H1 (cell line): ENCODE data around the gene DEDD. TPM values are rescaled to one million over a fixed set of nuclear protein-coding genes. Genes with fewer than 3 reads are reported as not detected.

Source experiments
- CTCF ChIA-PET: fragments of 300-600 bp; sonication (Branson Sonifier 250); formaldehyde crosslinking; loops from one replicate; lab custom pipeline; 2021; ENCODE audit not compliant: partially characterized antibody; lab: Charles Lee
- POLR2A ChIA-PET: fragments of 300-600 bp; sonication (Branson Sonifier 250); formaldehyde crosslinking; loops from one replicate; lab custom pipeline; 2021; ENCODE audit warnings: inconsistent platforms; ENCODE audit not compliant: partially characterized antibody; lab: Charles Lee
- DNase-seq, 2 experiments: peaks; one replicate each; pipeline versions ENCODE4 v3.0.0 to v3.0.0-alpha.2; 2010 to 2022; ENCODE audit warnings: low spot score in 2 of 2, low read depth in 1 of 2, mixed read lengths in 1 of 2
- FAIRE-seq: peaks from 2 replicates; lab custom pipeline; 2011; peaks lifted over from hg19 to GRCh38; lab: Jason Lieb, UNC
- H2AFZ ChIP-seq: 2 replicates; pipeline ENCODE4 v1.8.1; 2012; ENCODE audit warnings: low read length, inconsistent platforms
- H2AK5ac ChIP-seq: 2 replicates; pipeline ENCODE4 v1.6.1; 2013; ENCODE audit warnings: low read depth, low read length
- H2BK120ac ChIP-seq: replicated peaks from 2 replicates; pipeline ENCODE3; 2013; ENCODE audit warnings: low read depth, low read length, inconsistent platforms
- H2BK12ac ChIP-seq: 2 replicates; pipeline ENCODE4 v1.6.1; 2013; ENCODE audit warnings: low read depth, low read length
- H2BK15ac ChIP-seq: 2 replicates; pipeline ENCODE4 v1.6.1; 2013; ENCODE audit warnings: low read length
- H2BK20ac ChIP-seq: 2 replicates; pipeline ENCODE4 v1.6.1; 2013; ENCODE audit warnings: low read length
- H2BK5ac ChIP-seq: 2 replicates; pipeline ENCODE4 v1.6.1; 2013; ENCODE audit warnings: low read depth, low read length
- H3K14ac ChIP-seq: 2 replicates; pipeline ENCODE4 v1.6.1; 2013; ENCODE audit warnings: inconsistent platforms; ENCODE audit not compliant: insufficient read length
- H3K18ac ChIP-seq: 2 replicates; pipeline ENCODE4 v1.6.1; 2013; ENCODE audit warnings: low read length; ENCODE audit errors: extremely low read depth
- H3K23ac ChIP-seq: 2 replicates; pipeline ENCODE4 v1.6.1; 2013; ENCODE audit warnings: inconsistent platforms; ENCODE audit not compliant: insufficient read length
- H3K23me2 ChIP-seq: 2 replicates; pipeline ENCODE4 v1.6.1; 2013; ENCODE audit warnings: low read depth, low read length
- H3K27ac ChIP-seq: 2 replicates; pipeline ENCODE4 v1.6.1; 2011; ENCODE audit warnings: low read depth, low read length, inconsistent platforms
- H3K27me3 ChIP-seq, 4 experiments: replicated peaks in 1 of 4; 1 replicate in 1 of 4; 2 replicates in 3 of 4; pipeline versions ENCODE4 v1.6.1 to v1.8.1; 2011 to 2013; ENCODE audit warnings: low read length in 3 of 4, mild to moderate bottlenecking in 3 of 4, inconsistent platforms in 2 of 4, mixed read lengths in 2 of 4, moderate library complexity in 1 of 4; ENCODE audit not compliant: control insufficient read depth in 3 of 4, insufficient read depth in 3 of 4; ENCODE audit errors: extremely low read depth in 1 of 4
- H3K36me3 ChIP-seq, 4 experiments: 2 replicates each; pipeline versions ENCODE4 v1.6.1 to v1.8.1; 2011 to 2013; ENCODE audit warnings: mild to moderate bottlenecking in 4 of 4, low read length in 3 of 4, moderate library complexity in 2 of 4, control low read depth in 1 of 4, inconsistent platforms in 1 of 4; ENCODE audit not compliant: insufficient read depth in 4 of 4, control insufficient read depth in 2 of 4
- H3K4ac ChIP-seq: replicated peaks from 2 replicates; pipeline ENCODE3; 2013; ENCODE audit warnings: low read length, low read depth, mixed read lengths, inconsistent platforms; ENCODE audit not compliant: insufficient read length
- H3K4me1 ChIP-seq, 4 experiments: replicated peaks in 1 of 4; 1 replicate in 1 of 4; 2 replicates in 3 of 4; pipeline versions ENCODE4 v1.6.1 to v1.8.1; 2011 to 2013; ENCODE audit warnings: low read length in 3 of 4, inconsistent platforms in 2 of 4, mixed read lengths in 1 of 4; ENCODE audit not compliant: insufficient read depth in 4 of 4, control insufficient read depth in 3 of 4
- H3K4me2 ChIP-seq, 2 experiments: 2 replicates each; pipeline versions ENCODE4 v1.6.1 to v1.8.1; 2011 to 2013; ENCODE audit warnings: low read depth in 2 of 2, low read length in 2 of 2, control low read depth in 1 of 2, inconsistent platforms in 1 of 2, mild to moderate bottlenecking in 1 of 2; ENCODE audit not compliant: insufficient read depth in 1 of 2
- H3K4me3 ChIP-seq, 4 experiments: fragments of 200-600, 300-600 bp in 1 of 4; sonication (generic), shearing (Covaris generic), sonication (Bioruptor Twin) in 1 of 4; 2 replicates each; pipeline versions ENCODE4 v1.5.1 to v1.8.1; 2011 to 2016; ENCODE audit warnings: low read length in 4 of 4, low read depth in 3 of 4, control low read depth in 2 of 4, inconsistent platforms in 2 of 4, mild to moderate bottlenecking in 2 of 4, mixed read lengths in 1 of 4, moderate library complexity in 1 of 4; ENCODE audit not compliant: insufficient read depth in 2 of 4; ENCODE audit errors: extremely low read depth in 1 of 4
- H3K56ac ChIP-seq: replicated peaks from 2 replicates; pipeline ENCODE3; 2013; ENCODE audit warnings: low read depth, mild to moderate bottlenecking, mixed read lengths, low read length, inconsistent platforms; ENCODE audit not compliant: insufficient read length
- H3K79me1 ChIP-seq: 2 replicates; pipeline ENCODE4 v1.6.1; 2013; ENCODE audit warnings: low read depth, low read length, control low read depth
- H3K79me2 ChIP-seq, 2 experiments: 2 replicates each; pipeline versions ENCODE4 v1.6.1 to v1.8.1; 2012 to 2013; ENCODE audit warnings: low read length in 2 of 2, mild to moderate bottlenecking in 2 of 2, inconsistent platforms in 1 of 2; ENCODE audit not compliant: insufficient read depth in 2 of 2, control insufficient read depth in 1 of 2
- H3K9ac ChIP-seq, 4 experiments: replicated peaks in 1 of 4; 1 replicate in 1 of 4; 2 replicates in 3 of 4; pipeline versions ENCODE4 v1.6.1 to v1.8.1; 2011 to 2013; ENCODE audit warnings: low read depth in 3 of 4, low read length in 3 of 4, control low read depth in 2 of 4, mild to moderate bottlenecking in 2 of 4, moderate library complexity in 2 of 4, inconsistent platforms in 1 of 4; ENCODE audit errors: extremely low read depth in 1 of 4
- H3K9me3 ChIP-seq, 2 experiments: 2 replicates each; pipeline versions ENCODE4 v1.6.1 to v1.8.1; 2012 to 2013; ENCODE audit warnings: mild to moderate bottlenecking in 2 of 2, moderate library complexity in 2 of 2, control low read depth in 1 of 2, inconsistent platforms in 1 of 2, low read depth in 1 of 2, low read length in 1 of 2, mixed read lengths in 1 of 2; ENCODE audit not compliant: insufficient read depth in 2 of 2
- H4K20me1 ChIP-seq, 2 experiments: replicated peaks in 1 of 2; 2 replicates each; pipeline versions ENCODE3 to v1.8.1; 2011 to 2013; ENCODE audit warnings: inconsistent platforms in 2 of 2, low read length in 2 of 2, mild to moderate bottlenecking in 1 of 2; ENCODE audit not compliant: insufficient read depth in 2 of 2, control insufficient read depth in 1 of 2
- H4K5ac ChIP-seq: 2 replicates; pipeline ENCODE4 v1.6.1; 2013; ENCODE audit warnings: low read length, low read depth, mixed read lengths, inconsistent platforms; ENCODE audit not compliant: insufficient read length
- H4K8ac ChIP-seq: 2 replicates; pipeline ENCODE4 v1.8.0; 2013; ENCODE audit warnings: mild to moderate bottlenecking, moderate library complexity, low read length, inconsistent platforms; ENCODE audit not compliant: insufficient read depth; ENCODE audit errors: extremely low read depth
- H4K91ac ChIP-seq: replicated peaks from 2 replicates; pipeline ENCODE3; 2013; ENCODE audit warnings: low read length, mixed read lengths, inconsistent platforms; ENCODE audit not compliant: insufficient read length
- ASH2L ChIP-seq: fragments of 200-600, 300-600 bp; sonication (generic); IDR thresholded peaks from one replicate; pipeline ENCODE4 v1.7.1; 2017; ENCODE audit warnings: low read length
- CREB1 ChIP-seq: IDR thresholded peaks from 2 replicates; pipeline ENCODE4 v1.6.1; 2012; ENCODE audit warnings: inconsistent platforms
- RXRA ChIP-seq: IDR thresholded peaks from 2 replicates; pipeline ENCODE4 v1.6.1; 2011; ENCODE audit warnings: low read depth, mild to moderate bottlenecking, low read length, moderate library complexity; ENCODE audit not compliant: insufficient read depth
- WGBS, 2 experiments: shearing (Covaris generic) in 1 of 2; methylation state at CpG; one replicate each; pipeline versions ENCODE4 v1.1.6 to v1.1.7; 2013 to 2015; ENCODE audit warnings: low lambda C conversion rate in 2 of 2, mixed read lengths in 2 of 2, inconsistent platforms in 1 of 2, low coverage in 1 of 2, missing lambda C conversion rate in 1 of 2; ENCODE audit not compliant: insufficient replicate concordance in 2 of 2, insufficient coverage in 1 of 2, insufficient read length in 1 of 2; ENCODE audit errors: extremely low coverage in 1 of 2, missing lambda C conversion rate in 1 of 2; 5-methylcytosine and 5-hydroxymethylcytosine counted together
- polyA plus RNA-seq, 7 experiments: library from polyadenylated mRNA; depleted of rRNA in 3 of 7; stranded (reverse) in 5 of 7; unstranded in 2 of 7; fragments of >200 nt in 5 of 7; fragments of 200-250 nt in 2 of 7; gene quantifications; 1 replicate in 5 of 7; 2 replicates in 1 of 7; 4 replicates in 1 of 7; pipeline versions ENCODE4 v1.2.1 to v1.2.3, GENCODE V29; 2011 to 2013; ENCODE audit warnings: missing spikeins in 2 of 7, mixed read lengths in 2 of 7
- total RNA-seq: library from RNA; stranded (reverse); fragmentation: NEBNext Ultra II Directional; extraction: Animal tissue kit (Norgen Biotek cat#: 25700); gene quantifications from 2 replicates; pipeline ENCODE4 v1.2.1, GENCODE V29; 2021

The DEDD gene
- total and polyA plus RNA-seq, 2 of the 8 experiments (the other 6 are each of a cell fraction or from before 2014, with no cell fraction given) = 42.6 to 55.9 TPM

DNA sequence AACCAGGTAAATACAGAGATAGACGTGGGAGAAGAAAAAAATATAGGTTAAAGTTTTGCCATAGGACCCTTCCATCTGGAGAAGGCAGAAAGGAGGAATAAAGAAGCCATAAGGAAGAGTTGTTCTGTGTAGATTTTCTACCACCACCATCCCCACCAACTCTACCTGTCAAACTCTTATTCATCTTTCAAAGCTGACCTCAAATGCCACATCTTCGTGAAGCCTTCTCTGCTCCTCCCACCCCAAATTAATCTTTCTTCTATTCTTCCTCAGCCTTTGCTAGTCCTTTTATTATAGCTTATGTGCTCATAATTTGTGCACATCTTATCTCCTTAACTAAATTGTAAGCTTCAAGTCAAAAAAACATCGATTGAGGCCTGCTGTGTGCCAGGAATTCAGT is 41.9 kb downstream of the DEDD start:
- Histone ChIP-seq H2AFZ (no peak overlapping the region), H2BK12ac (no peak overlapping the region), H2BK20ac (no peak overlapping the region), H4K8ac (no peak overlapping the region), H3K18ac (no peak overlapping the region), H3K9ac (no peak overlapping the region), H3K9me3 (no peaks in the 10 kb centered on the region), H4K5ac (no peak overlapping the region), H3K79me2 (no peaks in the 10 kb centered on the region), H3K36me3 (no peaks in the 10 kb centered on the region), H3K4me3 (no peak overlapping the region), H3K56ac (no peak overlapping the region), H2AK5ac (no peak overlapping the region), H3K4me1 (peaks cover 0 to 6% (median 0%) of the 10 kb centered on the region in 4 experiments; a peak in 2 of 7 replicates), H3K23me2 (peaks cover 2% of the 10 kb centered on the region; the same call in 1 of the 2 replicates), H3K27me3 (no peaks in the 10 kb centered on the region), H4K91ac (no peak overlapping the region), H3K79me1 (no peaks in the 10 kb centered on the region), H3K27ac (no peak overlapping the region), H4K20me1 (no peaks in the 10 kb centered on the region), H3K4ac (no peak overlapping the region), H3K4me2 (no peak overlapping the region), H2BK120ac (no peak overlapping the region), H2BK15ac (no peak overlapping the region), H3K23ac (no peak overlapping the region), H3K14ac (no peak overlapping the region), H2BK5ac (no peak overlapping the region)
- ChIA-PET CTCF (interaction anchor here (1.0 kb wide), 1 partner anchor 19 kb away, joined by 5 read pairs; no protein-coding TSS in a partner anchor), POLR2A (interaction anchor here (1.6 kb wide), 1 partner anchor 42 kb away, joined by 5 read pairs; the partner anchor contains the start of gene DEDD)
- DNase-seq (no peak), FAIRE-seq (no peak)
- WGBS, 2 experiments = 86% methylated on average over 3 of the region's 3 CpGs; no CpG with 5 or more reads in 1 of the 2 experiments
- TF ChIP-seq CREB1 (no peak), ASH2L (no peak), RXRA (no peak)
